GM23338 (cell line): ENCODE measurements around the gene MAP4K5. TPM values are rescaled to one million over a fixed set of nuclear protein-coding genes. Genes with fewer than 3 reads are reported as not detected.

Experiments used
- ATAC-seq: fragments of 200-7000 bp; cut with Tn5 transposase; 3 replicates; pipeline ENCODE4 v1.9.1; 2020
- DNase-seq: peaks from one replicate; pipeline ENCODE4 v3.0.0-alpha.2; 2015; ENCODE audit warnings: low spot score
- H2AFZ ChIP-seq: fragments of 200-600 bp; sonication (generic); 2 replicates; pipeline ENCODE4 v1.8.0; 2016; ENCODE audit warnings: antibody characterized with exemption, mild to moderate bottlenecking, moderate library complexity
- H3F3A ChIP-seq: fragments of 200-600 bp; sonication (generic); replicated peaks from 2 replicates; pipeline ENCODE4 v1.8.0; 2017; ENCODE audit warnings: antibody characterized with exemption, mixed run types, low read depth
- H3K27ac ChIP-seq: fragments of 200-600 bp; sonication (generic); 2 replicates; pipeline ENCODE4 v1.6.1; 2016; ENCODE audit warnings: low read depth
- H3K27me3 ChIP-seq: fragments of 200-600 bp; sonication (generic); 2 replicates; pipeline ENCODE4 v1.8.0; 2016; ENCODE audit warnings: mild to moderate bottlenecking, mixed run types, moderate library complexity; ENCODE audit not compliant: insufficient read depth
- H3K36me3 ChIP-seq: fragments of 200-600 bp; sonication (generic); 2 replicates; pipeline ENCODE4 v1.8.0; 2016; ENCODE audit warnings: mild to moderate bottlenecking; ENCODE audit not compliant: insufficient read depth
- H3K4me1 ChIP-seq: fragments of 200-600 bp; sonication (generic); 2 replicates; pipeline ENCODE4 v1.8.0; 2016; ENCODE audit warnings: mild to moderate bottlenecking, moderate library complexity; ENCODE audit not compliant: insufficient read depth
- H3K4me2 ChIP-seq: fragments of 200-600 bp; sonication (generic); 2 replicates; pipeline ENCODE4 v1.7.1; 2017; ENCODE audit warnings: mixed run types
- H3K4me3 ChIP-seq: fragments of 200-600 bp; sonication (generic); 2 replicates; pipeline ENCODE4 v1.6.1; 2016; ENCODE audit warnings: mixed run types
- H3K79me2 ChIP-seq: fragments of 200-600 bp; sonication (generic); replicated peaks from 2 replicates; pipeline ENCODE4 v1.8.0; 2017; ENCODE audit warnings: mild to moderate bottlenecking; ENCODE audit not compliant: insufficient read depth
- H3K9me2 ChIP-seq: fragments of 200-600 bp; sonication (generic); 2 replicates; pipeline ENCODE4 v1.8.0; 2017; ENCODE audit not compliant: insufficient read depth
- H4K20me1 ChIP-seq: fragments of 200-600 bp; sonication (generic); replicated peaks from 2 replicates; pipeline ENCODE4 v1.8.0; 2017; ENCODE audit warnings: mild to moderate bottlenecking; ENCODE audit not compliant: insufficient read depth
- H3K27ac Mint-ChIP-seq: 2 replicates; pipeline ENCODE4 v1.8.0; 2020; ENCODE audit warnings: inconsistent platforms, mild to moderate bottlenecking, moderate library complexity, mixed read lengths
- H3K27me3 Mint-ChIP-seq: 3 replicates; pipeline ENCODE4 v1.8.0; 2022; ENCODE audit warnings: low read depth, mild to moderate bottlenecking, moderate library complexity, mixed read lengths, inconsistent platforms; ENCODE audit not compliant: insufficient read depth, poor library complexity
- H3K36me3 Mint-ChIP-seq: 3 replicates; pipeline ENCODE4 v1.8.0; 2021; ENCODE audit warnings: low read depth, mild to moderate bottlenecking, inconsistent platforms, moderate library complexity, mixed read lengths
- H3K4me1 Mint-ChIP-seq: 3 replicates; pipeline ENCODE4 v1.8.0; 2020; ENCODE audit warnings: mild to moderate bottlenecking, inconsistent platforms, mixed read lengths
- H3K4me3 Mint-ChIP-seq: 3 replicates; pipeline ENCODE4 v1.8.0; 2021; ENCODE audit warnings: moderate library complexity, mild to moderate bottlenecking, inconsistent platforms, mixed read lengths
- H3K9me3 Mint-ChIP-seq: 3 replicates; pipeline ENCODE4 v1.8.0; 2020; ENCODE audit warnings: moderate library complexity, mild to moderate bottlenecking, inconsistent platforms, mixed read lengths
- CREB1 ChIP-seq: fragments of 250-450 bp; sonication (Bioruptor Pico); IDR thresholded peaks from 2 replicates; pipeline ENCODE4 v1.5.0; 2020; ENCODE audit warnings: low read depth, mild to moderate bottlenecking, moderate library complexity
- CTCF ChIP-seq, 2 experiments: fragments of 200-600 bp in 1 of 2; sonication (generic) in 1 of 2; conservative IDR thresholded peaks; 2 replicates each; pipeline versions ENCODE4 v1.5.1 to v1.6.1; 2016 to 2017; ENCODE audit warnings: antibody characterized with exemption in 2 of 2, low read depth in 2 of 2, mild to moderate bottlenecking in 2 of 2, moderate library complexity in 1 of 2
- ETS1 ChIP-seq: IDR thresholded peaks from 2 replicates; pipeline ENCODE4 v1.6.1; 2016; ENCODE audit warnings: antibody characterized with exemption
- JUNB ChIP-seq: IDR thresholded peaks from one replicate; pipeline ENCODE4 v1.6.1; 2016; ENCODE audit warnings: antibody characterized with exemption; ENCODE audit not compliant: unreplicated experiment
- POLR2AphosphoS5 ChIP-seq: IDR thresholded peaks from 2 replicates; pipeline ENCODE4 v1.6.1; 2016; ENCODE audit warnings: antibody characterized with exemption, low read depth
- STAT1 ChIP-seq: IDR thresholded peaks from one replicate; pipeline ENCODE4 v1.6.1; 2016; ENCODE audit warnings: antibody characterized with exemption; ENCODE audit not compliant: unreplicated experiment
- ZNF331 ChIP-seq: fragments of 250-450 bp; sonication (Bioruptor Pico); IDR thresholded peaks from 2 replicates; pipeline ENCODE4 v1.5.0; 2020; ENCODE audit warnings: low read depth, mild to moderate bottlenecking, moderate library complexity
- ZNF462 ChIP-seq: fragments of 250-450 bp; sonication (Bioruptor Pico); IDR thresholded peaks from 2 replicates; pipeline ENCODE4 v1.5.0; 2020; ENCODE audit warnings: mild to moderate bottlenecking, moderate library complexity
- long read RNA-seq: library from polyadenylated mRNA; unstranded; transcript quantifications from one replicate; pipeline ENCODE4 v2.0.0, GENCODE V29; 2020; ENCODE audit not compliant: unreplicated experiment
- polyA plus RNA-seq: library from polyadenylated mRNA; unstranded; fragments of >200 nt; fragmentation: Nextera tagmentation; extraction: Ambion mirVana; gene quantifications from 2 replicates; pipeline ENCODE4 v1.2.1, GENCODE V29; 2016
- total RNA-seq: library from RNA; depleted of rRNA; stranded (reverse); fragments of >200 nt; shearing (Covaris generic); gene quantifications from 2 replicates; pipeline ENCODE4 v1.2.3, GENCODE V29; 2014; rRNA removed

Gene MAP4K5
- total RNA-seq (67.5 and 71.4 TPM in 2 replicates), polyA plus RNA-seq (49.7 and 74.6 TPM in 2 replicates)
- long read RNA-seq, partial matches to known transcripts: 11 of 13 reads
- long read RNA-seq, other reads (novel, unspliced or antisense): 2 of 13 reads

- ATAC-seq (peak; percentile 93), DNase-seq (peak; percentile 91)
- Histone ChIP-seq H3K4me1 (peaks cover 27% of the 10 kb centered on the region), H3K4me2 (peak within 1 kb of the TSS; percentile 75), H3K27ac (peak within 1 kb of the TSS; percentile 40), H3K79me2 (peaks cover 40% of the 10 kb centered on the region), H3K9me2 (no peaks in the 10 kb centered on the region), H3K36me3 (no peaks in the 10 kb centered on the region), H3F3A (no peaks in the 10 kb centered on the region), H2AFZ (peak within 1 kb of the TSS; percentile 99), H3K27me3 (no peaks in the 10 kb centered on the region), H4K20me1 (peaks cover 9% of the 10 kb centered on the region; the same call in 1 of the 2 replicates), H3K4me3 (peak within 1 kb of the TSS; percentile 82)
- Mint-ChIP-seq H3K9me3 (peaks cover 13% of the 10 kb centered on the region), H3K4me1 (peaks cover 31% of the 10 kb centered on the region), H3K27ac (peak within 1 kb of the TSS; percentile 87), H3K27me3 (peaks cover 7% of the 10 kb centered on the region), H3K36me3 (peaks cover 15% of the 10 kb centered on the region), H3K4me3 (peak within 1 kb of the TSS; percentile 90)
- TF ChIP-seq JUNB: no peak
- peak; percentile 73 for TF ChIP-seq CREB1 (CRISPR knock-in tag)
- TF ChIP-seq POLR2AphosphoS5: peak; percentile 52
- peak; percentile 61 to 94 for TF ChIP-seq CTCF (conservative IDR thresholded peaks at IDR 0.05; ENCODE audit: low read depth in 2 of 2)
These were observed at the start of gene MAP4K5 for GRCh38 chr14:50532502-50533240. MAP4K5 (minus strand) TSS chr14:50532569; CDS start chr14:50532049, 520 bp downstream.

- Mint-ChIP-seq H3K4me3 (no peak overlapping the region), H3K9me3 (no peaks in the 10 kb centered on the region), H3K4me1 (peaks cover 8% of the 10 kb centered on the region; the same call in 2 of the 3 replicates), H3K27me3 (no peaks in the 10 kb centered on the region), H3K36me3 (no peaks in the 10 kb centered on the region), H3K27ac (no peak overlapping the region)
- Histone ChIP-seq H3K4me1 (peaks cover 5% of the 10 kb centered on the region; the same call in 1 of the 2 replicates), H2AFZ (no peak overlapping the region), H3K4me3 (no peak overlapping the region), H3K27ac (no peak overlapping the region), H3F3A (no peaks in the 10 kb centered on the region), H3K9me2 (no peaks in the 10 kb centered on the region), H3K79me2 (no peaks in the 10 kb centered on the region), H4K20me1 (no peaks in the 10 kb centered on the region), H3K4me2 (no peak overlapping the region), H3K36me3 (no peaks in the 10 kb centered on the region), H3K27me3 (no peaks in the 10 kb centered on the region)
- ATAC-seq (no peak), DNase-seq (no peak)
- no peak for TF ChIP-seq ZNF462
- no peak for TF ChIP-seq ETS1
- TF ChIP-seq JUNB: no peak
- TF ChIP-seq STAT1: no peak
- no peak for TF ChIP-seq POLR2AphosphoS5
- no peak for TF ChIP-seq CREB1 (CRISPR knock-in tag)
- TF ChIP-seq CTCF (conservative IDR thresholded peaks at IDR 0.05; ENCODE audit: low read depth in 2 of 2): no peak
- TF ChIP-seq ZNF331 (CRISPR knock-in tag): no peak
These were observed 46.1 kb upstream of the MAP4K5 start for GRCh38 chr14:50578433-50578832.
